GM13976 (cell line): ENCODE measurements around the gene PTGIS.

Experiments used
- DNase-seq: peaks from one replicate; pipeline ENCODE4 v3.0.0; 2012; ENCODE audit warnings: low spot score
- CTCF ChIP-seq: IDR thresholded peaks from 2 replicates; pipeline ENCODE4 v1.5.1; 2012; ENCODE audit warnings: borderline replicate concordance, mild to moderate bottlenecking; ENCODE audit not compliant: insufficient read depth; ENCODE audit errors: extremely low read depth, missing control alignments, control extremely low read depth
- in situ Hi-C: fragments of 300-500 bp; cut with MboI; formaldehyde crosslinking; loops from one replicate; pipeline ENCODE4 v1.12.0; 2022; ENCODE audit warnings: low sequenced_read_pairs, mixed read lengths, inconsistent platforms; ENCODE audit not compliant: unreplicated experiment

The PTGIS gene

GRCh38 chr20:49496553-49497397 lies 71.2 kb downstream of the PTGIS start:
- TF ChIP-seq CTCF: no peak
- in situ Hi-C loops: no loop called here

GRCh38 chr20:49496043-49496442 lies 71.9 kb downstream of the PTGIS start:
- in situ Hi-C loops: no loop called here
- TF ChIP-seq CTCF: no peak
- no peak for DNase-seq

More at GRCh38 chr20:49496553-49497397, 71.2 kb downstream of the PTGIS start:
- no peak for DNase-seq

- no peak for DNase-seq
- in situ Hi-C loops: no loop called here
- TF ChIP-seq CTCF: no peak
These were observed 77.2 kb downstream of the PTGIS start for GRCh38 chr20:49490689-49491088.

GRCh38 chr20:49489688-49490087 lies 78.2 kb downstream of the PTGIS start:
- DNase-seq: no peak
- TF ChIP-seq CTCF: no peak
- in situ Hi-C loops: no loop called here

GRCh38 chr20:49486064-49486463 lies 81.9 kb downstream of the PTGIS start:
- no peak for TF ChIP-seq CTCF
- in situ Hi-C loops: no loop called here
- DNase-seq: no peak

GRCh38 chr20:49485563-49485962 lies 82.4 kb downstream of the PTGIS start:
- in situ Hi-C loops: no loop called here
- no peak for TF ChIP-seq CTCF
- DNase-seq: no peak
